GM23338 (cell line): ENCODE measurements around the gene MRPS27. TPM values are rescaled to one million over a fixed set of nuclear protein-coding genes. Genes with fewer than 3 reads are reported as not detected.

Source experiments
- ATAC-seq: fragments of 200-7000 bp; cut with Tn5 transposase; 3 replicates; pipeline ENCODE4 v1.9.1; 2020
- DNase-seq: peaks from one replicate; pipeline ENCODE4 v3.0.0-alpha.2; 2015; ENCODE audit warnings: low spot score
- H2AFZ ChIP-seq: fragments of 200-600 bp; sonication (generic); 2 replicates; pipeline ENCODE4 v1.8.0; 2016; ENCODE audit warnings: antibody characterized with exemption, mild to moderate bottlenecking, moderate library complexity
- H3F3A ChIP-seq: fragments of 200-600 bp; sonication (generic); replicated peaks from 2 replicates; pipeline ENCODE4 v1.8.0; 2017; ENCODE audit warnings: antibody characterized with exemption, mixed run types, low read depth
- H3K27ac ChIP-seq: fragments of 200-600 bp; sonication (generic); 2 replicates; pipeline ENCODE4 v1.6.1; 2016; ENCODE audit warnings: low read depth
- H3K27me3 ChIP-seq: fragments of 200-600 bp; sonication (generic); 2 replicates; pipeline ENCODE4 v1.8.0; 2016; ENCODE audit warnings: mild to moderate bottlenecking, mixed run types, moderate library complexity; ENCODE audit not compliant: insufficient read depth
- H3K36me3 ChIP-seq: fragments of 200-600 bp; sonication (generic); 2 replicates; pipeline ENCODE4 v1.8.0; 2016; ENCODE audit warnings: mild to moderate bottlenecking; ENCODE audit not compliant: insufficient read depth
- H3K4me1 ChIP-seq: fragments of 200-600 bp; sonication (generic); 2 replicates; pipeline ENCODE4 v1.8.0; 2016; ENCODE audit warnings: mild to moderate bottlenecking, moderate library complexity; ENCODE audit not compliant: insufficient read depth
- H3K4me2 ChIP-seq: fragments of 200-600 bp; sonication (generic); 2 replicates; pipeline ENCODE4 v1.7.1; 2017; ENCODE audit warnings: mixed run types
- H3K4me3 ChIP-seq: fragments of 200-600 bp; sonication (generic); 2 replicates; pipeline ENCODE4 v1.6.1; 2016; ENCODE audit warnings: mixed run types
- H3K79me2 ChIP-seq: fragments of 200-600 bp; sonication (generic); replicated peaks from 2 replicates; pipeline ENCODE4 v1.8.0; 2017; ENCODE audit warnings: mild to moderate bottlenecking; ENCODE audit not compliant: insufficient read depth
- H3K9me2 ChIP-seq: fragments of 200-600 bp; sonication (generic); 2 replicates; pipeline ENCODE4 v1.8.0; 2017; ENCODE audit not compliant: insufficient read depth
- H4K20me1 ChIP-seq: fragments of 200-600 bp; sonication (generic); replicated peaks from 2 replicates; pipeline ENCODE4 v1.8.0; 2017; ENCODE audit warnings: mild to moderate bottlenecking; ENCODE audit not compliant: insufficient read depth
- H3K27ac Mint-ChIP-seq: 2 replicates; pipeline ENCODE4 v1.8.0; 2020; ENCODE audit warnings: inconsistent platforms, mild to moderate bottlenecking, moderate library complexity, mixed read lengths
- H3K27me3 Mint-ChIP-seq: 3 replicates; pipeline ENCODE4 v1.8.0; 2022; ENCODE audit warnings: low read depth, mild to moderate bottlenecking, moderate library complexity, mixed read lengths, inconsistent platforms; ENCODE audit not compliant: insufficient read depth, poor library complexity
- H3K36me3 Mint-ChIP-seq: 3 replicates; pipeline ENCODE4 v1.8.0; 2021; ENCODE audit warnings: low read depth, mild to moderate bottlenecking, inconsistent platforms, moderate library complexity, mixed read lengths
- H3K4me1 Mint-ChIP-seq: 3 replicates; pipeline ENCODE4 v1.8.0; 2020; ENCODE audit warnings: mild to moderate bottlenecking, inconsistent platforms, mixed read lengths
- H3K4me3 Mint-ChIP-seq: 3 replicates; pipeline ENCODE4 v1.8.0; 2021; ENCODE audit warnings: moderate library complexity, mild to moderate bottlenecking, inconsistent platforms, mixed read lengths
- H3K9me3 Mint-ChIP-seq: 3 replicates; pipeline ENCODE4 v1.8.0; 2020; ENCODE audit warnings: moderate library complexity, mild to moderate bottlenecking, inconsistent platforms, mixed read lengths
- EZH2phosphoT487 ChIP-seq: fragments of 200-600 bp; sonication (generic); IDR thresholded peaks from one replicate; pipeline ENCODE4 v1.8.1; 2018; ENCODE audit warnings: antibody characterized with exemption; ENCODE audit not compliant: unreplicated experiment
- STAT1 ChIP-seq: IDR thresholded peaks from one replicate; pipeline ENCODE4 v1.6.1; 2016; ENCODE audit warnings: antibody characterized with exemption; ENCODE audit not compliant: unreplicated experiment
- ZNF114 ChIP-seq: fragments of 250-450 bp; sonication (Bioruptor Pico); IDR thresholded peaks from 2 replicates; pipeline ENCODE4 v1.5.0; 2020; ENCODE audit warnings: mild to moderate bottlenecking, moderate library complexity
- ZNF331 ChIP-seq: fragments of 250-450 bp; sonication (Bioruptor Pico); IDR thresholded peaks from 2 replicates; pipeline ENCODE4 v1.5.0; 2020; ENCODE audit warnings: low read depth, mild to moderate bottlenecking, moderate library complexity
- polyA plus RNA-seq: library from polyadenylated mRNA; unstranded; fragments of >200 nt; fragmentation: Nextera tagmentation; extraction: Ambion mirVana; gene quantifications from 2 replicates; pipeline ENCODE4 v1.2.1, GENCODE V29; 2016
- total RNA-seq: library from RNA; depleted of rRNA; stranded (reverse); fragments of >200 nt; shearing (Covaris generic); gene quantifications from 2 replicates; pipeline ENCODE4 v1.2.3, GENCODE V29; 2014
- TF ChIP-seq, protein P1 (sequence below), 2 experiments: fragments of 200-600 bp in 1 of 2; sonication (generic) in 1 of 2; conservative IDR thresholded peaks; 2 replicates each; pipeline versions ENCODE4 v1.5.1 to v1.6.1; 2016 to 2017; ENCODE audit warnings: antibody characterized with exemption in 2 of 2, low read depth in 2 of 2, mild to moderate bottlenecking in 2 of 2, moderate library complexity in 1 of 2
- TF ChIP-seq, protein P2 (sequence below): fragments of 250-450 bp; sonication (Bioruptor Pico); IDR thresholded peaks from 2 replicates; pipeline ENCODE4 v1.5.0; 2020; ENCODE audit warnings: mild to moderate bottlenecking, moderate library complexity
- TF ChIP-seq, protein P3 (sequence below): IDR thresholded peaks from 2 replicates; pipeline ENCODE4 v1.6.1; 2016; ENCODE audit warnings: antibody characterized with exemption

MRPS27 gene
- total and polyA plus RNA-seq, 2 experiments from 2014 or later, result 53.2 to 141 TPM

DNA sequence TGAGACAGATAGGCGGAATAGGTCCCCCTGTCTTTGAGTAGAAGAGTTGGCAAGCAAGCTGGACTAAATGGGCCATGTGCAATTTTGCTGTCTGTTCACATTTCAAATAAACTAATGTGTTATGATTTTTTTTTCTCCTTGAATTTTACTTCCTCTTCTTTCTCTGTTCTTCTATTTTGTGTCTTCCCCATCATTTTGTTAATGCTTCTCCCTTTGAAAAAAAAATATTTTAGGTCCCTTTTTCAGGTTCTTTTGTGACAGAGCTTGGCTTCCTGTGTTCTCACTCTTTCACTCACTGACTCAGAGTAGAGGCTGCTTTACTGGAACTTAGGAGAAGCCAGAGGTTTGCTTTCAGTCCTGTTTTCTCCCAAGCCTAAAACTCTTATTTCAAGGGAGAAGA, 48.2 kb upstream of the MRPS27 start:
- H3K27me3 ChIP-seq, result no peaks in the 10 kb centered on the region
- no peaks in the 10 kb centered on the region for H3K9me2 ChIP-seq
- no peaks in the 10 kb centered on the region for H3K79me2 ChIP-seq
- no peak for ATAC-seq
- Mint-ChIP-seq H3K36me3 (0 out of 3 replicates have a peak, but pooled peaks cover 2% of the 10 kb centered on the region), H3K4me3 (no peak overlapping the region), H3K4me1 (peaks cover 30% of the 10 kb centered on the region), H3K27ac (no peak overlapping the region), H3K9me3 (no peaks in the 10 kb centered on the region), H3K27me3 (no peaks in the 10 kb centered on the region)
- H4K20me1 ChIP-seq, result no peaks in the 10 kb centered on the region
- no peaks in the 10 kb centered on the region for H3F3A ChIP-seq
- H3K36me3 ChIP-seq, result no peaks in the 10 kb centered on the region
- no peak for DNase-seq
- H3K4me1 ChIP-seq, result peaks cover 19% of the 10 kb centered on the region
- no peak overlapping the region for H3K27ac ChIP-seq
- no peak overlapping the region for H3K4me3 ChIP-seq
- TF ChIP-seq ZNF114 (CRISPR knock-in tag) (no peak), STAT1 (no peak), ZNF331 (no peak), EZH2phosphoT487 (no peak)
- TF ChIP-seq, protein P1, sequence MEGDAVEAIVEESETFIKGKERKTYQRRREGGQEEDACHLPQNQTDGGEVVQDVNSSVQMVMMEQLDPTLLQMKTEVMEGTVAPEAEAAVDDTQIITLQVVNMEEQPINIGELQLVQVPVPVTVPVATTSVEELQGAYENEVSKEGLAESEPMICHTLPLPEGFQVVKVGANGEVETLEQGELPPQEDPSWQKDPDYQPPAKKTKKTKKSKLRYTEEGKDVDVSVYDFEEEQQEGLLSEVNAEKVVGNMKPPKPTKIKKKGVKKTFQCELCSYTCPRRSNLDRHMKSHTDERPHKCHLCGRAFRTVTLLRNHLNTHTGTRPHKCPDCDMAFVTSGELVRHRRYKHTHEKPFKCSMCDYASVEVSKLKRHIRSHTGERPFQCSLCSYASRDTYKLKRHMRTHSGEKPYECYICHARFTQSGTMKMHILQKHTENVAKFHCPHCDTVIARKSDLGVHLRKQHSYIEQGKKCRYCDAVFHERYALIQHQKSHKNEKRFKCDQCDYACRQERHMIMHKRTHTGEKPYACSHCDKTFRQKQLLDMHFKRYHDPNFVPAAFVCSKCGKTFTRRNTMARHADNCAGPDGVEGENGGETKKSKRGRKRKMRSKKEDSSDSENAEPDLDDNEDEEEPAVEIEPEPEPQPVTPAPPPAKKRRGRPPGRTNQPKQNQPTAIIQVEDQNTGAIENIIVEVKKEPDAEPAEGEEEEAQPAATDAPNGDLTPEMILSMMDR (conservative IDR thresholded peaks at IDR 0.05; ENCODE audit: low read depth in 2 of 2), result no peak
- TF ChIP-seq, protein P2, sequence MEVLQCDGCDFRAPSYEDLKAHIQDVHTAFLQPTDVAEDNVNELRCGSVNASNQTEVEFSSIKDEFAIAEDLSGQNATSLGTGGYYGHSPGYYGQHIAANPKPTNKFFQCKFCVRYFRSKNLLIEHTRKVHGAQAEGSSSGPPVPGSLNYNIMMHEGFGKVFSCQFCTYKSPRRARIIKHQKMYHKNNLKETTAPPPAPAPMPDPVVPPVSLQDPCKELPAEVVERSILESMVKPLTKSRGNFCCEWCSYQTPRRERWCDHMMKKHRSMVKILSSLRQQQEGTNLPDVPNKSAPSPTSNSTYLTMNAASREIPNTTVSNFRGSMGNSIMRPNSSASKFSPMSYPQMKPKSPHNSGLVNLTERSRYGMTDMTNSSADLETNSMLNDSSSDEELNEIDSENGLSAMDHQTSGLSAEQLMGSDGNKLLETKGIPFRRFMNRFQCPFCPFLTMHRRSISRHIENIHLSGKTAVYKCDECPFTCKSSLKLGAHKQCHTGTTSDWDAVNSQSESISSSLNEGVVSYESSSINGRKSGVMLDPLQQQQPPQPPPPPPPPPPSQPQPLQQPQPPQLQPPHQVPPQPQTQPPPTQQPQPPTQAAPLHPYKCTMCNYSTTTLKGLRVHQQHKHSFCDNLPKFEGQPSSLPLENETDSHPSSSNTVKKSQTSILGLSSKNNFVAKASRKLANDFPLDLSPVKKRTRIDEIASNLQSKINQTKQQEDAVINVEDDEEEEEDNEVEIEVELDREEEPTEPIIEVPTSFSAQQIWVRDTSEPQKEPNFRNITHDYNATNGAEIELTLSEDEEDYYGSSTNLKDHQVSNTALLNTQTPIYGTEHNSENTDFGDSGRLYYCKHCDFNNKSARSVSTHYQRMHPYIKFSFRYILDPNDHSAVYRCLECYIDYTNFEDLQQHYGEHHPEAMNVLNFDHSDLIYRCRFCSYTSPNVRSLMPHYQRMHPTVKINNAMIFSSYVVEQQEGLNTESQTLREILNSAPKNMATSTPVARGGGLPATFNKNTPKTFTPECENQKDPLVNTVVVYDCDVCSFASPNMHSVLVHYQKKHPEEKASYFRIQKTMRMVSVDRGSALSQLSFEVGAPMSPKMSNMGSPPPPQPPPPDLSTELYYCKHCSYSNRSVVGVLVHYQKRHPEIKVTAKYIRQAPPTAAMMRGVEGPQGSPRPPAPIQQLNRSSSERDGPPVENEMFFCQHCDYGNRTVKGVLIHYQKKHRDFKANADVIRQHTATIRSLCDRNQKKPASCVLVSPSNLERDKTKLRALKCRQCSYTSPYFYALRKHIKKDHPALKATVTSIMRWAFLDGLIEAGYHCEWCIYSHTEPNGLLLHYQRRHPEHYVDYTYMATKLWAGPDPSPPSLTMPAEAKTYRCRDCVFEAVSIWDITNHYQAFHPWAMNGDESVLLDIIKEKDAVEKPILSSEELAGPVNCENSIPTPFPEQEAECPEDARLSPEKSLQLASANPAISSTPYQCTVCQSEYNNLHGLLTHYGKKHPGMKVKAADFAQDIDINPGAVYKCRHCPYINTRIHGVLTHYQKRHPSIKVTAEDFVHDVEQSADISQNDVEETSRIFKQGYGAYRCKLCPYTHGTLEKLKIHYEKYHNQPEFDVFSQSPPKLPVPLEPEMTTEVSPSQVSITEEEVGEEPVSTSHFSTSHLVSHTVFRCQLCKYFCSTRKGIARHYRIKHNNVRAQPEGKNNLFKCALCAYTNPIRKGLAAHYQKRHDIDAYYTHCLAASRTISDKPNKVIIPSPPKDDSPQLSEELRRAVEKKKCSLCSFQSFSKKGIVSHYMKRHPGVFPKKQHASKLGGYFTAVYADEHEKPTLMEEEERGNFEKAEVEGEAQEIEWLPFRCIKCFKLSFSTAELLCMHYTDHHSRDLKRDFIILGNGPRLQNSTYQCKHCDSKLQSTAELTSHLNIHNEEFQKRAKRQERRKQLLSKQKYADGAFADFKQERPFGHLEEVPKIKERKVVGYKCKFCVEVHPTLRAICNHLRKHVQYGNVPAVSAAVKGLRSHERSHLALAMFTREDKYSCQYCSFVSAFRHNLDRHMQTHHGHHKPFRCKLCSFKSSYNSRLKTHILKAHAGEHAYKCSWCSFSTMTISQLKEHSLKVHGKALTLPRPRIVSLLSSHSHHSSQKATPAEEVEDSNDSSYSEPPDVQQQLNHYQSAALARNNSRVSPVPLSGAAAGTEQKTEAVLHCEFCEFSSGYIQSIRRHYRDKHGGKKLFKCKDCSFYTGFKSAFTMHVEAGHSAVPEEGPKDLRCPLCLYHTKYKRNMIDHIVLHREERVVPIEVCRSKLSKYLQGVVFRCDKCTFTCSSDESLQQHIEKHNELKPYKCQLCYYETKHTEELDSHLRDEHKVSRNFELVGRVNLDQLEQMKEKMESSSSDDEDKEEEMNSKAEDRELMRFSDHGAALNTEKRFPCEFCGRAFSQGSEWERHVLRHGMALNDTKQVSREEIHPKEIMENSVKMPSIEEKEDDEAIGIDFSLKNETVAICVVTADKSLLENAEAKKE (CRISPR knock-in tag), result no peak
- TF ChIP-seq, protein P3, sequence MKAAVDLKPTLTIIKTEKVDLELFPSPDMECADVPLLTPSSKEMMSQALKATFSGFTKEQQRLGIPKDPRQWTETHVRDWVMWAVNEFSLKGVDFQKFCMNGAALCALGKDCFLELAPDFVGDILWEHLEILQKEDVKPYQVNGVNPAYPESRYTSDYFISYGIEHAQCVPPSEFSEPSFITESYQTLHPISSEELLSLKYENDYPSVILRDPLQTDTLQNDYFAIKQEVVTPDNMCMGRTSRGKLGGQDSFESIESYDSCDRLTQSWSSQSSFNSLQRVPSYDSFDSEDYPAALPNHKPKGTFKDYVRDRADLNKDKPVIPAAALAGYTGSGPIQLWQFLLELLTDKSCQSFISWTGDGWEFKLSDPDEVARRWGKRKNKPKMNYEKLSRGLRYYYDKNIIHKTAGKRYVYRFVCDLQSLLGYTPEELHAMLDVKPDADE, result no peak
- H3K4me2 ChIP-seq, result no peak overlapping the region
- H2AFZ ChIP-seq, result no peak overlapping the region
